Measurements from ENCODE around the gene SLC25A46.
"Not testable (repeated sequence)": the region's sequence is repeated elsewhere in the genome, so short reads cannot be mapped to it uniquely, and the experiment has no call there.

The SLC25A46 gene

DNA sequence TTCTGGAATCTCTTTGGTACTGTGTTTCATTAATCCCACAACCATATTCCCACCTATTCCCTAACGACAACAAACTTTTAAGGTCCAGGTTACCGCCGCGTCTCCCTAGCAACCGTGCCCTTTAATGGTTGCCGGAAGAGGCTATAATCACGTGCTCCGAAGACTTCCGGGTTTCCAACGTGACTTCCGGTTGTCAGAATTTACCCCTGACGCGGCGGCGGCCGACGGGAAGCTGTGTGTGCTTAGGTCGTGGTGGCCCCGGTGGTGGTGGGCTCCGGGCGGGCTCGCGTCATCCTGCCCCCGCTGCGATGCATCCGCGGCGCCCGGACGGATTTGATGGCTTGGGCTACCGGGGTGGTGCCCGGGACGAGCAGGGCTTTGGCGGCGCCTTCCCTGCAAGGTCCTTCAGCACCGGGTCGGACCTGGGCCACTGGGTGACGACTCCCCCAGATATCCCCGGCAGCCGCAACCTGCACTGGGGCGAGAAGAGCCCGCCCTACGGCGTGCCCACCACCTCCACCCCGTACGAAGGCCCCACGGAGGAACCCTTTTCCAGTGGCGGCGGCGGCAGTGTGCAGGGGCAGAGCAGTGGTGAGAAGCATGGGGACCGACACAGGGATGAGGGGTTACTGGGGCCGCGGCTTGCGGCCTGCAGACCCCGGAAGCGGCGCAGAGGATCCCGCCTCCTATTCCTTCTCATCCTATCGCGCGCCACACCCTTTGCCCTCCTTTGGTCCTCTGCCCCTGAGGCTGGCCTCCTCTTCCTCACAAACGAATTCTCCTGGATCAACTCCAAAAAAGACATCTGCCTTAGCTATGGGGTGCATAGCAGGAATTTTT lies at the start of gene SLC25A46:
Gene SLC25A46, plus strand, starts transcription at position 196 of the 840 bp plus-strand sequence. Its CDS starts 113 bp downstream, at position 309.
- TF ChIP-seq, protein P1, sequence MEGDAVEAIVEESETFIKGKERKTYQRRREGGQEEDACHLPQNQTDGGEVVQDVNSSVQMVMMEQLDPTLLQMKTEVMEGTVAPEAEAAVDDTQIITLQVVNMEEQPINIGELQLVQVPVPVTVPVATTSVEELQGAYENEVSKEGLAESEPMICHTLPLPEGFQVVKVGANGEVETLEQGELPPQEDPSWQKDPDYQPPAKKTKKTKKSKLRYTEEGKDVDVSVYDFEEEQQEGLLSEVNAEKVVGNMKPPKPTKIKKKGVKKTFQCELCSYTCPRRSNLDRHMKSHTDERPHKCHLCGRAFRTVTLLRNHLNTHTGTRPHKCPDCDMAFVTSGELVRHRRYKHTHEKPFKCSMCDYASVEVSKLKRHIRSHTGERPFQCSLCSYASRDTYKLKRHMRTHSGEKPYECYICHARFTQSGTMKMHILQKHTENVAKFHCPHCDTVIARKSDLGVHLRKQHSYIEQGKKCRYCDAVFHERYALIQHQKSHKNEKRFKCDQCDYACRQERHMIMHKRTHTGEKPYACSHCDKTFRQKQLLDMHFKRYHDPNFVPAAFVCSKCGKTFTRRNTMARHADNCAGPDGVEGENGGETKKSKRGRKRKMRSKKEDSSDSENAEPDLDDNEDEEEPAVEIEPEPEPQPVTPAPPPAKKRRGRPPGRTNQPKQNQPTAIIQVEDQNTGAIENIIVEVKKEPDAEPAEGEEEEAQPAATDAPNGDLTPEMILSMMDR (IDR thresholded peaks at IDR 0.05; ENCODE audit: insufficient read depth, missing control alignments) = no peak
- DNase-seq (ENCODE audit: insufficient read length, low spot score) = peak; percentile 37
- FAIRE-seq = no peak

- FAIRE-seq; DNase-seq (ENCODE audit: insufficient read length, low spot score): not testable (repeated sequence)
These were observed 48.2 kb upstream of the SLC25A46 start for GRCh38 chr5:110690587-110690986.

GRCh38 chr5:110692669-110693068 lies 46.1 kb upstream of the SLC25A46 start:
- not testable (repeated sequence) for DNase-seq (ENCODE audit: insufficient read length, low spot score); FAIRE-seq

- FAIRE-seq (no peak), DNase-seq (ENCODE audit: insufficient read length, low spot score) (no peak)
- TF ChIP-seq, protein P1 (IDR thresholded peaks at IDR 0.05; ENCODE audit: insufficient read depth, missing control alignments) = no peak
These were observed 36.5 kb upstream of the SLC25A46 start for GRCh38 chr5:110702300-110702699.

- TF ChIP-seq, protein P1 (IDR thresholded peaks at IDR 0.05; ENCODE audit: insufficient read depth, missing control alignments) = no peak
- DNase-seq (ENCODE audit: insufficient read length, low spot score) (no peak), FAIRE-seq (no peak)
These were observed 36.1 kb upstream of the SLC25A46 start for GRCh38 chr5:110702704-110703103.

DNA sequence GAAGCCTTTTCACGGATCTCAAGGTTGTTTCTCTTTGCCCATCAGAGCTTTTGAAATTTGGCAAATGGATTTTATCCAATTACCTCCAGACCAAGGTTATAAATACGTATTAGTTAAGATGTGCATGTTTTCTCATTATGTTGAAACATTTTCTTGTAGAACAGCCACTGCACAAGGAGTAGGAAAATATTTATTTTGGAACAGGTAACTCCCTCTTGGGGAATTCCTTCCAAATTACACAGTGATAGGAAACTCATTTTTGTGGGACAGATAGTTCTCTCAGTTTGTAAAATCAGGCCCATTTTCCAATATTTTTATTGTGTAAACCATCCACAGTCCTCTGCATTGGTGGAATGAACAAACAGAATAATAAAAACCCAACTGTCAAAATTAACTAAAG lies 35.3 kb upstream of the SLC25A46 start:
- FAIRE-seq (no peak), DNase-seq (ENCODE audit: insufficient read length, low spot score) (no peak)
- TF ChIP-seq, protein P1 (IDR thresholded peaks at IDR 0.05; ENCODE audit: insufficient read depth, missing control alignments) = no peak

DNA sequence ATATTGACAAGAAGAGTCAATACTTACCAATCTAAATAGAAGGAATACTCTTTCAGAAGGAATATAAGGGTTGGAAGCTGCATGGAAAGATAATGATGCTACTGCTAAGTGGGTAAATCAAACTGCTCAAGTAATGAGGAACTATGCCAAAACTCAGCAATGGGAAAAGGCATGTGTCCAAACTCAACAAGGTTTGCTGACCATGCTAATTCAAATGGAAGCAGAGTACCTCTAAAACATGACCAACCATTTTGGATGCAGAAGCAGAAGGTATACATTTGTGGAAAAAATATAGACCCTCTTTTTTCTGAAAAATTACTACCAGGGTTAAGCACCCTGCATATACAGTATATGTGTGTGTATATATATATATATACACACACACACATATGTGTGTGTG lies 33.5 kb upstream of the SLC25A46 start:
- DNase-seq (ENCODE audit: insufficient read length, low spot score) (no peak), FAIRE-seq (peak; percentile 6)

DNA sequence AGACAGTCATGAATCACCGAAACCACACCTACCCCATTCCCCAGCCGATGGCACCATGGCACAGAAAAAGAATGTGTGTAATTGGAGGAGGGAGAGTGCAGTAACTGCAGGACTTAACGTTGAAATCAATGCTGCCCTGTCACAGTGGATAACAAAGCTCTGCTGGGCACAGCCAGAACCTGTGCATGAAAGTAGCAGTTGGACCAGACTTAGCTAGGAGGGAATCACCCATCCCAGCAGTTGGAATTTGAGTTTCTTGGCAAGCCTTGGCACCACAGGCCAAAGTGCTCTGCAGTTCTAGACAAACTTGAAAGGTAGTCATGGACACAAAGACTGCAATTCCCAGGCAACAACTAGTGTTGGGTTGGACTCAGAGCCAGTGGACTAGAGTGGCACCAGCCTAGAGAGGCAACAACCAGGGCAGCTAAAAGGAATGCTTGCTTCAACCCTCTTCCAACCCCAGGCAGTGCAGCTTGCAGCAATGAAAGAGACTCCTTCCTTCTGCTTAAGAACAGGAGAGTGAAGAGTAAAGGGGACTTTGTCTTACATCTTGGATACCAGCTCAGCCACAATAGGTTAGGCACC lies 31.5 kb upstream of the SLC25A46 start:
- FAIRE-seq (no peak), DNase-seq (ENCODE audit: insufficient read length, low spot score) (no peak)
- TF ChIP-seq, protein P1 (IDR thresholded peaks at IDR 0.05; ENCODE audit: insufficient read depth, missing control alignments) = no peak

More for the DNA sequence above, 33.5 kb upstream of the SLC25A46 start:
- TF ChIP-seq, protein P1 (IDR thresholded peaks at IDR 0.05; ENCODE audit: insufficient read depth, missing control alignments) = no peak

Data from D721Med (cell line).